ENCODE results near the gene SLC25A27. TPM values are rescaled to one million over a fixed set of nuclear protein-coding genes. Genes with fewer than 3 reads are reported as not detected.
A peak's percentile ranks its signal among the peaks of the same experiment; 100 is the strongest.

Gene SLC25A27
- total and polyA plus RNA-seq, 2 experiments from 2014 or later = 8.5 to 16.2 TPM

DNA sequence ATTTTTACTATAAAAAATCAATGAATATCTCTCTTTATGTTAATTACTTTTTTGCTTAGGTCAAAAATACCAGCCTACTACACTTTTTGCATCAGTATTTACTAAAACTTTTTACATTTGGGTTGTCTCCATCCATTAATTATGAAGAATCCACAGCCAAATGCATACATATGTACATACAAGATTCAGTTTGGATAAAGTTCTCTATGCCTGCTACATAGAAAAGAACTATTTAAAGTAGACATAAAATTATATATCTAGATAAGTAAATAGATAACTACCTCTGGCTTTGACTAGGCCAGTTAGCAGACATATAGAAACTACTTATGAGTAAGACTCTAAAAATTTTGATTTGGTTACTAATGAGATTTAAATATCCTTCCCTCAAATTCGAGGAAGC is 47.2 kb downstream of the SLC25A27 start (continued):
- TF ChIP-seq, protein P1, sequence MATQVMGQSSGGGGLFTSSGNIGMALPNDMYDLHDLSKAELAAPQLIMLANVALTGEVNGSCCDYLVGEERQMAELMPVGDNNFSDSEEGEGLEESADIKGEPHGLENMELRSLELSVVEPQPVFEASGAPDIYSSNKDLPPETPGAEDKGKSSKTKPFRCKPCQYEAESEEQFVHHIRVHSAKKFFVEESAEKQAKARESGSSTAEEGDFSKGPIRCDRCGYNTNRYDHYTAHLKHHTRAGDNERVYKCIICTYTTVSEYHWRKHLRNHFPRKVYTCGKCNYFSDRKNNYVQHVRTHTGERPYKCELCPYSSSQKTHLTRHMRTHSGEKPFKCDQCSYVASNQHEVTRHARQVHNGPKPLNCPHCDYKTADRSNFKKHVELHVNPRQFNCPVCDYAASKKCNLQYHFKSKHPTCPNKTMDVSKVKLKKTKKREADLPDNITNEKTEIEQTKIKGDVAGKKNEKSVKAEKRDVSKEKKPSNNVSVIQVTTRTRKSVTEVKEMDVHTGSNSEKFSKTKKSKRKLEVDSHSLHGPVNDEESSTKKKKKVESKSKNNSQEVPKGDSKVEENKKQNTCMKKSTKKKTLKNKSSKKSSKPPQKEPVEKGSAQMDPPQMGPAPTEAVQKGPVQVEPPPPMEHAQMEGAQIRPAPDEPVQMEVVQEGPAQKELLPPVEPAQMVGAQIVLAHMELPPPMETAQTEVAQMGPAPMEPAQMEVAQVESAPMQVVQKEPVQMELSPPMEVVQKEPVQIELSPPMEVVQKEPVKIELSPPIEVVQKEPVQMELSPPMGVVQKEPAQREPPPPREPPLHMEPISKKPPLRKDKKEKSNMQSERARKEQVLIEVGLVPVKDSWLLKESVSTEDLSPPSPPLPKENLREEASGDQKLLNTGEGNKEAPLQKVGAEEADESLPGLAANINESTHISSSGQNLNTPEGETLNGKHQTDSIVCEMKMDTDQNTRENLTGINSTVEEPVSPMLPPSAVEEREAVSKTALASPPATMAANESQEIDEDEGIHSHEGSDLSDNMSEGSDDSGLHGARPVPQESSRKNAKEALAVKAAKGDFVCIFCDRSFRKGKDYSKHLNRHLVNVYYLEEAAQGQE (IDR thresholded peaks at IDR 0.05; ENCODE audit: unreplicated experiment) = no peak

DNA sequence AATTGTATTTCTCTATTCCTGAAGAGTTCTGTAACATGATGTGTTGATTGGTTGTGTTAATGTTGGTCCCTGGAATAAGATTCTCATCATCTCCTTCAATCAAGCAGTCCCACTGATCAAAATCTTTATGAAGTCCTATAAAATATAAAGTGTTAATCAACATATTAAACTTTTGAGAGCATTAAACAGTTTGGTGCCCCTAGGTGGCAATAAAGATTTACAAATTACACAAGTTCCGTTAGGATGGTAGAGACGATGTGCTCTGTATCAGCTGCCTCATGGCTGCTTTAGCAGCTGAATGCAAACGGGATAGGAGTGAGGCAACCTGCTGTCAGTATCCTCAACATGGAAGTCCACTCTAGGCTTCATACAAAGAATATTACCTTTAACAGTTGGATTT is 51.8 kb downstream of the SLC25A27 start:
- peak; percentile 48 for DNase-seq (ENCODE audit: low spot score)
- Histone ChIP-seq H3K27ac (ENCODE audit: low read depth) (no peak overlapping the region), H3K36me3 (ENCODE audit: insufficient read depth) (no peaks in the 10 kb centered on the region), H3K79me2 (replicated peaks; ENCODE audit: insufficient read depth) (no peaks in the 10 kb centered on the region), H3K27me3 (ENCODE audit: insufficient read depth) (no peaks in the 10 kb centered on the region), H3F3A (replicated peaks; ENCODE audit: low read depth) (no peaks in the 10 kb centered on the region), H3K4me1 (ENCODE audit: insufficient read depth) (peaks cover 4% of the 10 kb centered on the region; the same call in 1 of the 2 replicates), H2AFZ (no peak overlapping the region), H3K9me2 (ENCODE audit: insufficient read depth) (no peaks in the 10 kb centered on the region), H4K20me1 (replicated peaks; ENCODE audit: insufficient read depth) (no peaks in the 10 kb centered on the region), H3K4me2 (no peak overlapping the region), H3K4me3 (no peak overlapping the region)
- Mint-ChIP-seq H3K27ac (no peak overlapping the region), H3K36me3 (ENCODE audit: low read depth) (no peaks in the 10 kb centered on the region), H3K4me3 (no peak overlapping the region), H3K4me1 (peaks cover 7% of the 10 kb centered on the region), H3K9me3 (no peaks in the 10 kb centered on the region), H3K27me3 (ENCODE audit: insufficient read depth, low read depth, poor library complexity) (no peaks in the 10 kb centered on the region)
- peak; percentile 76 for ATAC-seq
- TF ChIP-seq CREB1 (CRISPR knock-in tag; IDR thresholded peaks at IDR 0.05; ENCODE audit: low read depth) = no peak
- TF ChIP-seq, protein P2, sequence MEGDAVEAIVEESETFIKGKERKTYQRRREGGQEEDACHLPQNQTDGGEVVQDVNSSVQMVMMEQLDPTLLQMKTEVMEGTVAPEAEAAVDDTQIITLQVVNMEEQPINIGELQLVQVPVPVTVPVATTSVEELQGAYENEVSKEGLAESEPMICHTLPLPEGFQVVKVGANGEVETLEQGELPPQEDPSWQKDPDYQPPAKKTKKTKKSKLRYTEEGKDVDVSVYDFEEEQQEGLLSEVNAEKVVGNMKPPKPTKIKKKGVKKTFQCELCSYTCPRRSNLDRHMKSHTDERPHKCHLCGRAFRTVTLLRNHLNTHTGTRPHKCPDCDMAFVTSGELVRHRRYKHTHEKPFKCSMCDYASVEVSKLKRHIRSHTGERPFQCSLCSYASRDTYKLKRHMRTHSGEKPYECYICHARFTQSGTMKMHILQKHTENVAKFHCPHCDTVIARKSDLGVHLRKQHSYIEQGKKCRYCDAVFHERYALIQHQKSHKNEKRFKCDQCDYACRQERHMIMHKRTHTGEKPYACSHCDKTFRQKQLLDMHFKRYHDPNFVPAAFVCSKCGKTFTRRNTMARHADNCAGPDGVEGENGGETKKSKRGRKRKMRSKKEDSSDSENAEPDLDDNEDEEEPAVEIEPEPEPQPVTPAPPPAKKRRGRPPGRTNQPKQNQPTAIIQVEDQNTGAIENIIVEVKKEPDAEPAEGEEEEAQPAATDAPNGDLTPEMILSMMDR (conservative IDR thresholded peaks at IDR 0.05; ENCODE audit: low read depth in 2 of 2) = peak; percentile 28 to 43; a peak in 3 of 4 replicates
- TF ChIP-seq, protein P3, sequence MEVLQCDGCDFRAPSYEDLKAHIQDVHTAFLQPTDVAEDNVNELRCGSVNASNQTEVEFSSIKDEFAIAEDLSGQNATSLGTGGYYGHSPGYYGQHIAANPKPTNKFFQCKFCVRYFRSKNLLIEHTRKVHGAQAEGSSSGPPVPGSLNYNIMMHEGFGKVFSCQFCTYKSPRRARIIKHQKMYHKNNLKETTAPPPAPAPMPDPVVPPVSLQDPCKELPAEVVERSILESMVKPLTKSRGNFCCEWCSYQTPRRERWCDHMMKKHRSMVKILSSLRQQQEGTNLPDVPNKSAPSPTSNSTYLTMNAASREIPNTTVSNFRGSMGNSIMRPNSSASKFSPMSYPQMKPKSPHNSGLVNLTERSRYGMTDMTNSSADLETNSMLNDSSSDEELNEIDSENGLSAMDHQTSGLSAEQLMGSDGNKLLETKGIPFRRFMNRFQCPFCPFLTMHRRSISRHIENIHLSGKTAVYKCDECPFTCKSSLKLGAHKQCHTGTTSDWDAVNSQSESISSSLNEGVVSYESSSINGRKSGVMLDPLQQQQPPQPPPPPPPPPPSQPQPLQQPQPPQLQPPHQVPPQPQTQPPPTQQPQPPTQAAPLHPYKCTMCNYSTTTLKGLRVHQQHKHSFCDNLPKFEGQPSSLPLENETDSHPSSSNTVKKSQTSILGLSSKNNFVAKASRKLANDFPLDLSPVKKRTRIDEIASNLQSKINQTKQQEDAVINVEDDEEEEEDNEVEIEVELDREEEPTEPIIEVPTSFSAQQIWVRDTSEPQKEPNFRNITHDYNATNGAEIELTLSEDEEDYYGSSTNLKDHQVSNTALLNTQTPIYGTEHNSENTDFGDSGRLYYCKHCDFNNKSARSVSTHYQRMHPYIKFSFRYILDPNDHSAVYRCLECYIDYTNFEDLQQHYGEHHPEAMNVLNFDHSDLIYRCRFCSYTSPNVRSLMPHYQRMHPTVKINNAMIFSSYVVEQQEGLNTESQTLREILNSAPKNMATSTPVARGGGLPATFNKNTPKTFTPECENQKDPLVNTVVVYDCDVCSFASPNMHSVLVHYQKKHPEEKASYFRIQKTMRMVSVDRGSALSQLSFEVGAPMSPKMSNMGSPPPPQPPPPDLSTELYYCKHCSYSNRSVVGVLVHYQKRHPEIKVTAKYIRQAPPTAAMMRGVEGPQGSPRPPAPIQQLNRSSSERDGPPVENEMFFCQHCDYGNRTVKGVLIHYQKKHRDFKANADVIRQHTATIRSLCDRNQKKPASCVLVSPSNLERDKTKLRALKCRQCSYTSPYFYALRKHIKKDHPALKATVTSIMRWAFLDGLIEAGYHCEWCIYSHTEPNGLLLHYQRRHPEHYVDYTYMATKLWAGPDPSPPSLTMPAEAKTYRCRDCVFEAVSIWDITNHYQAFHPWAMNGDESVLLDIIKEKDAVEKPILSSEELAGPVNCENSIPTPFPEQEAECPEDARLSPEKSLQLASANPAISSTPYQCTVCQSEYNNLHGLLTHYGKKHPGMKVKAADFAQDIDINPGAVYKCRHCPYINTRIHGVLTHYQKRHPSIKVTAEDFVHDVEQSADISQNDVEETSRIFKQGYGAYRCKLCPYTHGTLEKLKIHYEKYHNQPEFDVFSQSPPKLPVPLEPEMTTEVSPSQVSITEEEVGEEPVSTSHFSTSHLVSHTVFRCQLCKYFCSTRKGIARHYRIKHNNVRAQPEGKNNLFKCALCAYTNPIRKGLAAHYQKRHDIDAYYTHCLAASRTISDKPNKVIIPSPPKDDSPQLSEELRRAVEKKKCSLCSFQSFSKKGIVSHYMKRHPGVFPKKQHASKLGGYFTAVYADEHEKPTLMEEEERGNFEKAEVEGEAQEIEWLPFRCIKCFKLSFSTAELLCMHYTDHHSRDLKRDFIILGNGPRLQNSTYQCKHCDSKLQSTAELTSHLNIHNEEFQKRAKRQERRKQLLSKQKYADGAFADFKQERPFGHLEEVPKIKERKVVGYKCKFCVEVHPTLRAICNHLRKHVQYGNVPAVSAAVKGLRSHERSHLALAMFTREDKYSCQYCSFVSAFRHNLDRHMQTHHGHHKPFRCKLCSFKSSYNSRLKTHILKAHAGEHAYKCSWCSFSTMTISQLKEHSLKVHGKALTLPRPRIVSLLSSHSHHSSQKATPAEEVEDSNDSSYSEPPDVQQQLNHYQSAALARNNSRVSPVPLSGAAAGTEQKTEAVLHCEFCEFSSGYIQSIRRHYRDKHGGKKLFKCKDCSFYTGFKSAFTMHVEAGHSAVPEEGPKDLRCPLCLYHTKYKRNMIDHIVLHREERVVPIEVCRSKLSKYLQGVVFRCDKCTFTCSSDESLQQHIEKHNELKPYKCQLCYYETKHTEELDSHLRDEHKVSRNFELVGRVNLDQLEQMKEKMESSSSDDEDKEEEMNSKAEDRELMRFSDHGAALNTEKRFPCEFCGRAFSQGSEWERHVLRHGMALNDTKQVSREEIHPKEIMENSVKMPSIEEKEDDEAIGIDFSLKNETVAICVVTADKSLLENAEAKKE (CRISPR knock-in tag; IDR thresholded peaks at IDR 0.05) = no peak

Data from GM23338 (cell line).